Small intestine (tissue), 7 donors: ENCODE measurements around the gene CRACR2B. TPM values are rescaled to one million over a fixed set of nuclear protein-coding genes. Genes with fewer than 3 reads are reported as not detected.
A peak's percentile ranks its signal among the peaks of the same experiment; 100 is the strongest.

ENCODE experiments used
- DNase-seq, 2 donors: peaks; one replicate each; pipeline versions ENCODE4 v3.0.0 to v3.0.0-alpha.2; 2013
- FAIRE-seq: peaks from 2 replicates; lab custom pipeline; 2012; peaks lifted over from hg19 to GRCh38; lab: Jason Lieb, UNC
- H3K27ac ChIP-seq, 3 donors: one replicate each; pipeline ENCODE4 v1.5.1; 2013; ENCODE audit warnings: low read length in 2 of 3, mild to moderate bottlenecking in 2 of 3, control low read depth in 1 of 3, inconsistent platforms in 1 of 3, low read depth in 1 of 3, moderate library complexity in 1 of 3
- H3K27me3 ChIP-seq, 3 donors: one replicate each; pipeline ENCODE4 v1.6.1; 2013; ENCODE audit warnings: low read length in 3 of 3, inconsistent platforms in 1 of 3; ENCODE audit not compliant: control insufficient read depth in 3 of 3, insufficient read depth in 3 of 3
- H3K36me3 ChIP-seq, 3 donors: one replicate each; pipeline ENCODE4 v1.6.1; 2013; ENCODE audit warnings: low read length in 3 of 3, inconsistent platforms in 1 of 3, low read depth in 1 of 3, mild to moderate bottlenecking in 1 of 3, moderate library complexity in 1 of 3; ENCODE audit not compliant: control insufficient read depth in 3 of 3, insufficient read depth in 2 of 3
- H3K4me1 ChIP-seq, 3 donors: one replicate each; pipeline ENCODE4 v1.6.1; 2013; ENCODE audit warnings: low read length in 2 of 3, inconsistent platforms in 1 of 3, low read depth in 1 of 3, mild to moderate bottlenecking in 1 of 3, moderate library complexity in 1 of 3; ENCODE audit not compliant: control insufficient read depth in 3 of 3, insufficient read depth in 2 of 3
- H3K4me3 ChIP-seq, 3 donors: one replicate each; pipeline ENCODE4 v1.5.1; 2013; ENCODE audit warnings: low read length in 3 of 3, control low read depth in 1 of 3, inconsistent platforms in 1 of 3, low read depth in 1 of 3, mild to moderate bottlenecking in 1 of 3, moderate library complexity in 1 of 3
- H3K9me3 ChIP-seq, 2 donors: one replicate each; pipeline ENCODE4 v1.6.1; 2013; ENCODE audit warnings: low read depth in 1 of 2, low read length in 1 of 2; ENCODE audit not compliant: control insufficient read depth in 2 of 2, insufficient read depth in 1 of 2
- WGBS, 3 donors: extraction: QIAGEN DNeasy Blood & Tissue Kit; methylation state at CpG; one replicate each; pipeline ENCODE4 v1.1.7; 2013; 5-methylcytosine and 5-hydroxymethylcytosine counted together
- polyA plus RNA-seq, 4 donors: library from polyadenylated mRNA; stranded (reverse) in 3 of 4; unstranded in 1 of 4; fragments of 200-250 nt in 3 of 4; fragments of 120-200 nt in 1 of 4; gene quantifications; one replicate each; pipeline versions ENCODE4 v1.2.1 to v1.2.3, GENCODE V29; 2013
- donor health status: healthy with polysubstance abuse.
- donor health status: control.
- donor health status: control.
- donor health status: Bipolar disorder and iron deficiency.
- donor health status: healthy.

Gene CRACR2B
- polyA plus RNA-seq, 4 donors: 38.7 to 88.8 (median 65.2) TPM

GRCh38 chr11:812390-812789 is 15.3 kb upstream of the CRACR2B start:
- 61 to 80% (median 79%) methylated on average over 3 of the region's 3 CpGs for WGBS, 3 donors
- no peak overlapping the region for H3K27ac ChIP-seq
- no peaks in the 10 kb centered on the region for H3K9me3 ChIP-seq
- DNase-seq: no peak
- no peak overlapping the region for H3K4me3 ChIP-seq
- H3K4me1 ChIP-seq: peaks cover 0 to 15% (median 3%) of the 10 kb centered on the region in 3 donors
- peaks cover 17 to 62% (median 18%) of the 10 kb centered on the region in 3 donors for H3K36me3 ChIP-seq
- no peak for FAIRE-seq
- no peaks in the 10 kb centered on the region for H3K27me3 ChIP-seq

GRCh38 chr11:813072-813455 is 14.7 kb upstream of the CRACR2B start:
- Histone ChIP-seq H3K9me3 (no peaks in the 10 kb centered on the region), H3K27me3 (no peaks in the 10 kb centered on the region), H3K36me3 (peaks cover 17 to 62% (median 18%) of the 10 kb centered on the region in 3 donors), H3K27ac (no peak overlapping the region), H3K4me1 (peaks cover 0 to 15% (median 3%) of the 10 kb centered on the region in 3 donors), H3K4me3 (no peak overlapping the region)
- WGBS, 3 donors: 87 to 91% (median 89%) methylated on average over 6 of the region's 6 CpGs
- no peak for DNase-seq
- no peak for FAIRE-seq

GRCh38 chr11:813456-814096 is 14.1 kb upstream of the CRACR2B start:
- Histone ChIP-seq H3K27me3 (no peaks in the 10 kb centered on the region), H3K27ac (no peak overlapping the region), H3K4me1 (peaks cover 0 to 15% (median under 1%) of the 10 kb centered on the region in 3 donors), H3K9me3 (no peaks in the 10 kb centered on the region), H3K4me3 (no peak overlapping the region), H3K36me3 (peaks cover 17 to 62% (median 18%) of the 10 kb centered on the region in 3 donors)
- DNase-seq: no peak
- FAIRE-seq: no peak
- 83 to 86% (median 83%) methylated on average over 9 of the region's 9 CpGs for WGBS, 3 donors

- Histone ChIP-seq H3K4me1 (peaks cover 0 to 20% (median 0%) of the 10 kb centered on the region in 3 donors), H3K36me3 (peaks cover 17 to 62% (median 18%) of the 10 kb centered on the region in 3 donors), H3K9me3 (no peaks in the 10 kb centered on the region), H3K27ac (no peak overlapping the region), H3K4me3 (no peak overlapping the region), H3K27me3 (no peaks in the 10 kb centered on the region)
- FAIRE-seq (no peak), DNase-seq (no peak)
- WGBS, 3 donors: 80 to 87% (median 86%) methylated on average over 11 of the region's 11 CpGs
These were observed 11.9 kb upstream of the CRACR2B start for GRCh38 chr11:815675-816432.

- FAIRE-seq (no peak), DNase-seq (no peak)
- Histone ChIP-seq H3K9me3 (no peaks in the 10 kb centered on the region), H3K27me3 (no peaks in the 10 kb centered on the region), H3K4me1 (peaks cover 0 to 19% (median 0%) of the 10 kb centered on the region in 3 donors), H3K36me3 (peaks cover 17 to 62% (median 18%) of the 10 kb centered on the region in 3 donors), H3K4me3 (no peak overlapping the region), H3K27ac (no peak overlapping the region)
- WGBS, 3 donors: 80 to 86% (median 83%) methylated on average over 11 of the region's 11 CpGs
These were observed 11.3 kb upstream of the CRACR2B start for GRCh38 chr11:816433-816779.

GRCh38 chr11:818396-819128 is 9.2 kb upstream of the CRACR2B start, which contains the start of gene PNPLA2:
Gene PNPLA2, plus strand, starts transcription at chr11:818914. Its CDS starts 805 bp downstream, at chr11:819719.
- peak; percentile 85 to 93 for DNase-seq
- no peaks in the 10 kb centered on the region for H3K27me3 ChIP-seq
- H3K4me1 ChIP-seq: peaks cover 0 to 26% (median 0%) of the 10 kb centered on the region in 3 donors
- WGBS, 3 donors: 8 to 20% (median 17%) methylated on average over 20 of the region's 20 CpGs
- H3K4me3 ChIP-seq: peak within 1 kb of the TSS; percentile 77 to 96 (median 83)
- H3K36me3 ChIP-seq: peaks cover 5 to 62% (median 9%) of the 10 kb centered on the region in 3 donors
- no peak for FAIRE-seq
- H3K9me3 ChIP-seq: no peaks in the 10 kb centered on the region
- H3K27ac ChIP-seq: peak within 1 kb of the TSS; percentile 98 to 99 (median 98)

GRCh38 chr11:819129-819931 is 8.4 kb upstream of the CRACR2B start:
- H3K4me3 ChIP-seq: peak overlapping the region; percentile 77 to 96 (median 83)
- H3K36me3 ChIP-seq: peaks cover 8 to 62% (median 9%) of the 10 kb centered on the region in 3 donors
- H3K9me3 ChIP-seq: no peaks in the 10 kb centered on the region
- peak overlapping the region; percentile 98 to 99 (median 98) for H3K27ac ChIP-seq
- H3K27me3 ChIP-seq: no peaks in the 10 kb centered on the region
- 0 to 1% (median 0%) methylated on average over 29 to 96 of the region's 96 CpGs for WGBS, 3 donors
- no peak for FAIRE-seq
- peaks cover 0 to 31% (median 0%) of the 10 kb centered on the region in 3 donors for H3K4me1 ChIP-seq
- DNase-seq: peak; percentile 93 to 95
